Measurements from ENCODE around the gene MESP2.
"Not testable (repeated sequence)": the region's sequence is repeated elsewhere in the genome, so short reads cannot be mapped to it uniquely, and the experiment has no call there.

The MESP2 gene

DNA sequence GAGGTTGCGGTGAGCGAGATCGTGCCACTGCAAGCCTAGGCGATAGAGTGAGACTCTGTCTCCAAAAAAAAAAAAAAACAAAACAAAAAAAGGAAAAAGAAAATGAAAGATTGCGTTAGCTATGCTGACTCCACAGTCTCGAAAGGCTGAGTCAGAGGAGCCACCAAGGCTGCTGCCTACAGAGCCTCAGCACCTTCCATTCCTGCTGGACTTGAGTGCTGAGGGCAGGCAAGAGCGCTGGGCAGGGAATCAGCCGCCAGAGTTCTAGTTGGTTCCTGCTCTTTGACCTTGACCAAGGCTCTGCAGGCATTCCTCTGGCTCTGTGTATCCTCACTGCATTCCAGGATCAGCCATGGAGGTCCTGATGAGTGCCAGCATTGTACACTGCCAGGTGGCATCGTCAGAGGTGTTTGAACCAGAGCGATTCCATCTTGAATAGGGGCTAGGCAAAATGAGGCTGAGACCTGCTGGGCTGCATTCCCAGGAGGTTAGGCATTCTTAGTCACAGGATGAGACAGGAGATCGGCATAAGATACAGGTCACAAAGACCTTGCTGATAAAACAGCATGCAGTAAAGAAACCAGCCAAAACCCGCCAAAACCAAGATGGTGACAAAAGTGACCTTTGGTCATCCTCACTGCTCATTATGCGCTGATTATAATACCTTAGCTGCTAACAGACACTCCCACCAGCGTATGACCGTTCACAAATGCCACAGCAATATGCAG is 5.9 kb downstream of the MESP2 start:
- TF ChIP-seq, protein P1, sequence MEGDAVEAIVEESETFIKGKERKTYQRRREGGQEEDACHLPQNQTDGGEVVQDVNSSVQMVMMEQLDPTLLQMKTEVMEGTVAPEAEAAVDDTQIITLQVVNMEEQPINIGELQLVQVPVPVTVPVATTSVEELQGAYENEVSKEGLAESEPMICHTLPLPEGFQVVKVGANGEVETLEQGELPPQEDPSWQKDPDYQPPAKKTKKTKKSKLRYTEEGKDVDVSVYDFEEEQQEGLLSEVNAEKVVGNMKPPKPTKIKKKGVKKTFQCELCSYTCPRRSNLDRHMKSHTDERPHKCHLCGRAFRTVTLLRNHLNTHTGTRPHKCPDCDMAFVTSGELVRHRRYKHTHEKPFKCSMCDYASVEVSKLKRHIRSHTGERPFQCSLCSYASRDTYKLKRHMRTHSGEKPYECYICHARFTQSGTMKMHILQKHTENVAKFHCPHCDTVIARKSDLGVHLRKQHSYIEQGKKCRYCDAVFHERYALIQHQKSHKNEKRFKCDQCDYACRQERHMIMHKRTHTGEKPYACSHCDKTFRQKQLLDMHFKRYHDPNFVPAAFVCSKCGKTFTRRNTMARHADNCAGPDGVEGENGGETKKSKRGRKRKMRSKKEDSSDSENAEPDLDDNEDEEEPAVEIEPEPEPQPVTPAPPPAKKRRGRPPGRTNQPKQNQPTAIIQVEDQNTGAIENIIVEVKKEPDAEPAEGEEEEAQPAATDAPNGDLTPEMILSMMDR (IDR thresholded peaks at IDR 0.05; ENCODE audit: control extremely low read depth, extremely low read depth, low read depth, missing control alignments), result no peak
- ChIA-PET CTCF (interaction anchor here (0.8 to 4.4 kb wide), 2 partner anchors 21 to 42 kb away, joined by 3 to 30 read pairs; no protein-coding TSS in a partner anchor), POLR2A (no interaction called here)
- no peak for DNase-seq (ENCODE audit: extremely low spot score)

DNA sequence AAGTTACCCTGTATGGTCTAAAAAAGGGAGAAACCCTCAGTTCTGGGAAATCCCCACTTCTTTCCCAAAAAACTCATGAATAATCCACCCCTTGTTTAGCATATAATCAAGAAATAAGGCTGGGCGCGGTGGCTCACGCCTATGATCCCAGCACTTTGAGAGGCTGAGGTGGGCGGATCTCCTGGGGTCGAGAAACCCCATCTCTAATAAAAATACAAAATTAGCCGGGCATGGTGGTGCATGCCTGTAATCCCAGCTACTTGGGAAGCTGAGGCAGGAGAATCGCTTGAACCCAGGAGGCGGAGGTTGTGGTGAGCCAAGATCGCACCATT is 6.5 kb downstream of the MESP2 start:
- CTCF ChIA-PET, result interaction anchor here (0.8 to 4.4 kb wide), 3 partner anchors 22 to 55 kb away, joined by 3 to 30 read pairs (median 3); no protein-coding TSS in a partner anchor
- DNase-seq (ENCODE audit: extremely low spot score); POLR2A ChIA-PET: not testable (repeated sequence)

DNA sequence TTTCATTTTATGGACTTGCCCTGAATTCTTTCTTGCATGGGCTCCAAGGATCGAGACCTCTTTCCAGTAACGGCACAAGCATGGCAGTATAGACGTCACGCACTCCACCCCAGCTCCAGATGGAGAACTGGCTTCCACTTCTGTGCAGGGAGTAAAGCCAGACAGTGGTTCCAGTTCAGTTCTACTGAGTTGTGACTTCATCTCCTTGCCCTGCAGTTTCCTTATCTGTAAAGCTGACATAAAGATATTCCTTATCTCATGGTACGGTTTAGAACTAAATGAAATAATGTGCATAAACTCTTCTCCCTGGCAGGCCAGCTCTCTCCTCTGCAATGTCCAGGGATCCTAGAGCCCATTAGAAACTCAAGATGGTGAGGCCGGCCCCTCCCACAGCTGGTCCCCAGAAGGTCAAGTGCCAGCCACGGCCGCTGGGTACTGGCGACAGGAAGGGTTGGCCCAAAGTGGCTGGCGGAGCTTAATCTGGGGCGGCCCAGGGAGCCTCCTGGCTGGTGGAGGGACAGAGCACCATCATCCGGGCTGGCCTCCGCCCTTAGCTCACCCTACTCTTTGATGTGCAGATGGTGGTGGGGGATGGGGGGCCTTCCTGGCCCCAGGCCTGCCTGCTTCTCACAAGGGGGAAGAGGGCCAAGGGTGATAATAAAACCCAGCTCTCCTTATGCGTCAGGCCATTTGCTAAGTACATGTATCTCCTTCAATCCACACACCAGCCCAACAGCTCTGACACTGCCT is 7.2 kb downstream of the MESP2 start:
- TF ChIP-seq, protein P1 (IDR thresholded peaks at IDR 0.05; ENCODE audit: control extremely low read depth, extremely low read depth, low read depth, missing control alignments), result no peak
- DNase-seq (ENCODE audit: extremely low spot score), result no peak
- CTCF ChIA-PET, result interaction anchor here (0.8 to 4.4 kb wide), 5 partner anchors 22 to 92 kb away, joined by 3 to 30 read pairs (median 3); no protein-coding TSS in a partner anchor
- POLR2A ChIA-PET, result no interaction called here

DNA sequence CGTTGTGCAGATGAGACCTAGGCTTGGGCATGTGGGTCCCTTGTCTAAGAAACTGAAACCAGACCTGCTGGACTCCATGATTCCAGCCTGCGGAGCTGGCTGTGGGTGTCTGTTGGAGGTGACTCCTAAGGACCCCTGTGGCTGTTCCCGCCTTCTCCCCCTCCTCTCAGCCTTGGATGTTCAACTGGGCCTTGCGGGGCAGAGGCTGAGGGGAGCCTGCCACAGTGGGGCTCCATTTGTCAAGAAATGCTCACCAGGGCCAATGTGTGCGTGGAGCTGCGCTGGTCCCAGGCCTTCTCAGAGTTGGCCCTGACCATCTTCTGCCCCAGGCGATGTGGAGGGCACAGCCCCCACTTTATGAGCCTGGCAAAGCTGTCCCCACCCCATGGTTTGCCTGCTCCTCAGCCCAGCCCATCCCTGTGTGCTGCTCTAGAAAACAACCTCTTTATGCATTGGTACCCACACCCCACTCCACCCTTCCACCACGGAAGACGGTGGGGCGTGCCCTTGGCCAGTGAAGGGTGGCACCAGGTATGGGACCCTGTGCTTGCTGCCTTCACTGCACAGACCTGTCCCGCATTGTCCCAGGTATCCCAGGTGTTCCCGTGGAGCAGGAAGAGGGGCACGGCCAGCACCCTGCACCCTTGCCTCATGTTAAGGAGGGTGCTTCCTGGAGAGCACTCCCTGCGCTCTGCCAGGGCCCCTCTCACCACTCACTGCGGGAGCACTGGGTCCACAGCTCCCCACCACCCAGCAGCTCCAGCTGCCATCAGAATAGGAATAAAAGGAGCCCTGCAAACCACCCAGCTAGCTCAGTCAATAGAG is 7.9 kb downstream of the MESP2 start:
- ChIA-PET POLR2A (no interaction called here), CTCF (interaction anchor here (0.8 to 4.4 kb wide), 6 partner anchors 11 to 269 kb away, joined by 3 to 30 read pairs (median 3); no protein-coding TSS in a partner anchor)
- TF ChIP-seq, protein P1 (IDR thresholded peaks at IDR 0.05; ENCODE audit: control extremely low read depth, extremely low read depth, low read depth, missing control alignments), result no peak
- no peak for DNase-seq (ENCODE audit: extremely low spot score)

DNA sequence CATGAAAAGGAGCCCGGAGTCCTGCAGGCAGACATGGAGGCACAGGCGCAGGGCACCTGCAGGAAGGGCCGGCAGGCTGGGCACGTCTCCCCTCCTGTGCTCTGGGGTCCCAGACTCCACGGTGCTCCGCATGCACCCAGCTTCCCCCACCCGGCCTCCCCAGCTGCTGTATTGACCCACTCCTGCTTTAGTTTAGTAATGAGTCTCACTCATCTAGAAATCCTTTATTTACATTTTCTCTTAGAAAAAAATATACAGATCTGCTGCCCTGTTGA is 8.5 kb downstream of the MESP2 start:
- DNase-seq (ENCODE audit: extremely low spot score), result no peak
- TF ChIP-seq, protein P1 (IDR thresholded peaks at IDR 0.05; ENCODE audit: control extremely low read depth, extremely low read depth, low read depth, missing control alignments), result no peak
- POLR2A ChIA-PET, result no interaction called here
- CTCF ChIA-PET, result interaction anchor here (0.8 to 4.4 kb wide), 4 partner anchors 11 to 268 kb away, joined by 3 to 30 read pairs (median 4); no protein-coding TSS in a partner anchor

DNA sequence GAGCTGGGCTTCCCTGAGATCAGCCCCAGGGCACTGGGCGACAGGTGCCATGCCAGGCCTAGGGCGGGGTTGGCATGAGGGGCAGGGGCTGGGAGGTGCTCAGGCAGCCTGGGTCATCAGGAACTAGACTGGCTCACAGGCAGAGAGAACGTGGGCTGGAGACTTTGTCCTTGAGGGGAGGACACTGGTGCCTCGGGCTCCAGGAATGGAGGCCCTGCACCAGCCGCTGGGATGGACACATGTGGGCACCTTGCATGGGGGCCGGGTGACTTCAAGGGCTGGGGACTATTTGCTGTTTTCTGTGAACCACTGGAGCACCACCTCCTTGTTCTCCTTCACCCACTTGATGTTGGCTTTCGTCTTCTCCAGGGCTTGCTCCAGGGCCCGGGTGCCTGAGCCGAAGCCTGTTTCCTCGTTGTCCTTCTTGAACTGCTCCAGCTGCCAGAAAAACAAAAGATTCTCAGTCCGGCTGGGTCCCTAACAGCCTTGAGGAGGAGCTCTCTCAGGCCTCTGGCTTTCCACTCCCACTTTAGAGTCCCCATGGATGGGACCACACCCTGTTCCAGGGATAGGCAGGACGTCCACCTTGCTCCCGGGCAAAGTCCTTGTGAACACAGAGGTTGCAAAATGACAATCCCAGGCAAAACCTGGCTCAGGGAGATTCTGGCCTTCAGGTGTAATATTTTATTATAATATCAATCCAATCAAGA is 9.1 kb downstream of the MESP2 start:
- no peak for DNase-seq (ENCODE audit: extremely low spot score)
- TF ChIP-seq, protein P1 (IDR thresholded peaks at IDR 0.05; ENCODE audit: control extremely low read depth, extremely low read depth, low read depth, missing control alignments), result no peak
- CTCF ChIA-PET, result interaction anchor here (0.8 to 0.9 kb wide), 2 partner anchors 10 to 268 kb away, joined by 3 read pairs; no protein-coding TSS in a partner anchor
- POLR2A ChIA-PET, result no interaction called here
